HEK293T (cell line): ENCODE results near the gene ALDH1A3.

ENCODE experiments used
- CTCF ChIA-PET: fragments of 350-600 bp; formaldehyde crosslinking; extraction: SDS; loops from one replicate; lab custom pipeline; 2021; ENCODE audit warnings: antibody characterized with exemption, inconsistent platforms; lab: Yijun Ruan, JAX
- POLR2A ChIA-PET: fragments of 350-600 bp; formaldehyde crosslinking; extraction: SDS; loops from one replicate; lab custom pipeline; 2020; ENCODE audit warnings: antibody characterized with exemption, inconsistent platforms; lab: Yijun Ruan, JAX
- DNase-seq: peaks from one replicate; pipeline ENCODE4 v3.0.0; 2012; ENCODE audit warnings: mixed read lengths; ENCODE audit errors: extremely low spot score
- ARNT ChIP-seq: fragments of 450-650 bp; IDR thresholded peaks from 2 replicates; pipeline ENCODE4 v1.6.1; 2017; ENCODE audit warnings: mild to moderate bottlenecking
- BHLHE40 ChIP-seq: fragments of 450-650 bp; IDR thresholded peaks from 2 replicates; pipeline ENCODE4 v1.6.1; 2016; ENCODE audit warnings: mild to moderate bottlenecking, moderate library complexity, borderline replicate concordance
- CTBP1 ChIP-seq: fragments of 450-650 bp; IDR thresholded peaks from 2 replicates; pipeline ENCODE4 v1.6.1; 2016; ENCODE audit warnings: borderline replicate concordance
- ELF4 ChIP-seq: fragments of 450-650 bp; IDR thresholded peaks from 2 replicates; pipeline ENCODE4 v1.6.1; 2017; ENCODE audit warnings: antibody characterized with exemption
- FOXA1 ChIP-seq: fragments of 450-650 bp; IDR thresholded peaks from 2 replicates; pipeline ENCODE4 v1.6.1; 2016; ENCODE audit warnings: mild to moderate bottlenecking
- FOXK2 ChIP-seq: fragments of 450-650 bp; IDR thresholded peaks from 2 replicates; pipeline ENCODE4 v1.6.1; 2016; ENCODE audit warnings: mild to moderate bottlenecking
- FOXM1 ChIP-seq: fragments of 450-650 bp; IDR thresholded peaks from 2 replicates; pipeline ENCODE4 v1.6.1; 2017; ENCODE audit warnings: mild to moderate bottlenecking, borderline replicate concordance
- HDGF ChIP-seq: fragments of 450-650 bp; IDR thresholded peaks from 2 replicates; pipeline ENCODE4 v1.6.1; 2017; ENCODE audit warnings: antibody characterized with exemption, borderline replicate concordance
- L3MBTL2 ChIP-seq: fragments of 450-650 bp; conservative IDR thresholded peaks from 2 replicates; pipeline ENCODE4 v1.6.1; 2016; ENCODE audit warnings: mild to moderate bottlenecking
- LEF1 ChIP-seq: fragments of 450-650 bp; IDR thresholded peaks from 2 replicates; pipeline ENCODE4 v1.6.1; 2017; ENCODE audit warnings: mild to moderate bottlenecking, borderline replicate concordance
- NFRKB ChIP-seq: fragments of 450-650 bp; IDR thresholded peaks from 2 replicates; pipeline ENCODE4 v1.6.1; 2016; ENCODE audit warnings: mild to moderate bottlenecking, moderate library complexity
- PKNOX1 ChIP-seq: fragments of 450-650 bp; IDR thresholded peaks from 2 replicates; pipeline ENCODE4 v1.6.1; 2016
- SP1 ChIP-seq: fragments of 450-650 bp; IDR thresholded peaks from 2 replicates; pipeline ENCODE4 v1.6.1; 2017
- SUZ12 ChIP-seq: fragments of 450-650 bp; IDR thresholded peaks from 2 replicates; pipeline ENCODE4 v1.6.1; 2016; ENCODE audit warnings: mild to moderate bottlenecking
- TARDBP ChIP-seq: fragments of 450-650 bp; IDR thresholded peaks from 2 replicates; pipeline ENCODE4 v1.6.1; 2016
- ZNF384 ChIP-seq: fragments of 450-650 bp; IDR thresholded peaks from 2 replicates; pipeline ENCODE4 v1.6.1; 2016

Gene ALDH1A3

GRCh38 chr15:100923902-100924301 lies 44.3 kb downstream of the ALDH1A3 start:
- CTCF ChIA-PET = no interaction called here
- POLR2A ChIA-PET = no interaction called here
- DNase-seq = no peak
- TF ChIP-seq FOXK2 (no peak), NFRKB (no peak)

GRCh38 chr15:100924436-100924835 lies 44.8 kb downstream of the ALDH1A3 start:
- POLR2A ChIA-PET = no interaction called here
- TF ChIP-seq FOXK2 (no peak), L3MBTL2 (no peak), ARNT (no peak), HDGF (no peak), CTBP1 (no peak), SUZ12 (no peak), ZNF384 (no peak), BHLHE40 (no peak), PKNOX1 (no peak), SP1 (no peak), TARDBP (no peak)
- CTCF ChIA-PET = no interaction called here
- DNase-seq = no peak

GRCh38 chr15:100925480-100925879 lies 45.8 kb downstream of the ALDH1A3 start:
- no peak for TF ChIP-seq LEF1
- no peak for TF ChIP-seq HDGF
- no peak for TF ChIP-seq ZNF384
- no peak for TF ChIP-seq SUZ12
- TF ChIP-seq NFRKB = no peak
- no peak for TF ChIP-seq L3MBTL2
- TF ChIP-seq TARDBP = no peak
- no peak for TF ChIP-seq FOXK2
- TF ChIP-seq FOXA1 = no peak
- no peak for TF ChIP-seq ELF4
- TF ChIP-seq FOXM1 = no peak
- no peak for TF ChIP-seq PKNOX1
- TF ChIP-seq CTBP1 = no peak
- no peak for TF ChIP-seq ARNT
- no peak for TF ChIP-seq SP1
- TF ChIP-seq BHLHE40 = no peak
- CTCF ChIA-PET = no interaction called here
- POLR2A ChIA-PET = no interaction called here
- DNase-seq = no peak

- POLR2A ChIA-PET = no interaction called here
- CTCF ChIA-PET = no interaction called here
- TF ChIP-seq CTBP1 (no peak), ZNF384 (no peak)
- no peak for DNase-seq
Observed at GRCh38 chr15:100926258-100926657, 46.6 kb downstream of the ALDH1A3 start.

- POLR2A ChIA-PET = no interaction called here
- CTCF ChIA-PET = interaction anchor here (1.8 kb wide), 1 partner anchor 9 kb away, joined by 7 read pairs; the partner anchor contains the start of gene LRRK1
- DNase-seq = no peak
- TF ChIP-seq FOXA1 = no peak
- no peak for TF ChIP-seq SP1
- TF ChIP-seq SUZ12 = no peak
- TF ChIP-seq ELF4 = no peak
- no peak for TF ChIP-seq LEF1
- TF ChIP-seq FOXK2 = no peak
Observed at GRCh38 chr15:100926971-100927756, 47.5 kb downstream of the ALDH1A3 start.

- ChIA-PET POLR2A (no interaction called here), CTCF (interaction anchor here (1.0 to 1.8 kb wide), 2 partner anchors 8 to 10 kb away, joined by 3 to 7 read pairs; partner anchors contain the start of gene LRRK1)
Observed at GRCh38 chr15:100928632-100929280, 49.1 kb downstream of the ALDH1A3 start.

More at GRCh38 chr15:100928632-100929280, 49.1 kb downstream of the ALDH1A3 start:
- no peak for DNase-seq
- TF ChIP-seq FOXM1 = no peak
- TF ChIP-seq L3MBTL2 = no peak
- TF ChIP-seq SP1 = no peak
- TF ChIP-seq HDGF = no peak
- TF ChIP-seq ARNT = no peak
- no peak for TF ChIP-seq FOXA1
- no peak for TF ChIP-seq CTBP1
- no peak for TF ChIP-seq ELF4
- TF ChIP-seq NFRKB = no peak
- TF ChIP-seq LEF1 = no peak
- TF ChIP-seq PKNOX1 = no peak
- no peak for TF ChIP-seq SUZ12
- no peak for TF ChIP-seq FOXK2
- no peak for TF ChIP-seq ZNF384
- no peak for TF ChIP-seq BHLHE40
- no peak for TF ChIP-seq TARDBP
